Endothelial cell (in vitro differentiated cells): ENCODE measurements around the gene GRID1. TPM values are rescaled to one million over a fixed set of nuclear protein-coding genes. Genes with fewer than 3 reads are reported as not detected.

Experiments
- DNase-seq: peaks from one replicate; pipeline ENCODE4 v3.0.0; 2021; ENCODE audit warnings: low spot score
- H3K27ac Mint-ChIP-seq: one replicate; pipeline ENCODE4 v1.8.0; 2021; ENCODE audit warnings: mixed read lengths, inconsistent platforms; ENCODE audit not compliant: unreplicated experiment
- H3K27me3 Mint-ChIP-seq: one replicate; pipeline ENCODE4 v1.8.0; 2021; ENCODE audit warnings: mild to moderate bottlenecking, moderate library complexity, mixed read lengths, inconsistent platforms; ENCODE audit not compliant: unreplicated experiment
- H3K36me3 Mint-ChIP-seq: one replicate; pipeline ENCODE4 v1.8.0; 2021; ENCODE audit warnings: mild to moderate bottlenecking, low read depth, mixed read lengths, inconsistent platforms; ENCODE audit not compliant: unreplicated experiment
- H3K4me1 Mint-ChIP-seq: one replicate; pipeline ENCODE4 v1.8.0; 2021; ENCODE audit warnings: mild to moderate bottlenecking, mixed read lengths, inconsistent platforms; ENCODE audit not compliant: unreplicated experiment
- H3K4me3 Mint-ChIP-seq: one replicate; pipeline ENCODE4 v1.8.0; 2021; ENCODE audit warnings: mild to moderate bottlenecking, mixed read lengths, inconsistent platforms; ENCODE audit not compliant: unreplicated experiment
- H3K9me3 Mint-ChIP-seq: one replicate; pipeline ENCODE4 v1.8.0; 2021; ENCODE audit warnings: mixed read lengths, inconsistent platforms; ENCODE audit not compliant: unreplicated experiment
- total RNA-seq: library from RNA; stranded (reverse); fragmentation: NEBNext Ultra II Directional; extraction: Animal tissue kit (Norgen Biotek cat#: 25700); gene quantifications from one replicate; pipeline ENCODE4 v1.2.1, GENCODE V29; 2021; ENCODE audit not compliant: unreplicated experiment
- TF ChIP-seq, protein P1 (sequence below): fragments of 200-600 bp; sonication (generic); IDR thresholded peaks from one replicate; pipeline ENCODE4 v1.5.0; 2021; ENCODE audit warnings: antibody characterized with exemption; ENCODE audit not compliant: unreplicated experiment

The GRID1 gene
- total RNA-seq, 1 donor from 2014 or later, result 0.26 TPM

DNA sequence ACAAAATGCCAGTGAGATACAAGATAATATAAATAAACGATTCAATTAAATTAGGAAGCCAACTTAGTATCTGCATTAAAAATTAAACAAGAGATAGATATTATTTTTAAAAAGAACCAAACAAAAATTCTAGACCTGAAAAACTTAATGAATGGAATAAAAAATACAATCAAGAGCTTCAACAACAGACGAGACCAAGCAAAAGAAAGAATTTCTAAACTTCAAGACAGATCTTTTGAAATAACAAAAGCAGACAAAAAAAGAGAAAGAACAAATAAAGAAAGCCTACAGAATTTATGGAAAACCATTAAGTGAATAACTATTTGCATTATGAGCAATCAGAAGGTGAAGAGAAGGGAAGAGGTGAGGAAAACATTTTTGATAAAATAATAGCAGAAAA is 555.2 kb downstream of the GRID1 start:
- Mint-ChIP-seq H3K27me3 (no peaks in the 10 kb centered on the region), H3K4me3 (no peak overlapping the region), H3K27ac (no peak overlapping the region), H3K9me3 (peaks cover 16% of the 10 kb centered on the region), H3K36me3 (no peaks in the 10 kb centered on the region), H3K4me1 (no peaks in the 10 kb centered on the region)
- DNase-seq, result no peak
- TF ChIP-seq, protein P1, sequence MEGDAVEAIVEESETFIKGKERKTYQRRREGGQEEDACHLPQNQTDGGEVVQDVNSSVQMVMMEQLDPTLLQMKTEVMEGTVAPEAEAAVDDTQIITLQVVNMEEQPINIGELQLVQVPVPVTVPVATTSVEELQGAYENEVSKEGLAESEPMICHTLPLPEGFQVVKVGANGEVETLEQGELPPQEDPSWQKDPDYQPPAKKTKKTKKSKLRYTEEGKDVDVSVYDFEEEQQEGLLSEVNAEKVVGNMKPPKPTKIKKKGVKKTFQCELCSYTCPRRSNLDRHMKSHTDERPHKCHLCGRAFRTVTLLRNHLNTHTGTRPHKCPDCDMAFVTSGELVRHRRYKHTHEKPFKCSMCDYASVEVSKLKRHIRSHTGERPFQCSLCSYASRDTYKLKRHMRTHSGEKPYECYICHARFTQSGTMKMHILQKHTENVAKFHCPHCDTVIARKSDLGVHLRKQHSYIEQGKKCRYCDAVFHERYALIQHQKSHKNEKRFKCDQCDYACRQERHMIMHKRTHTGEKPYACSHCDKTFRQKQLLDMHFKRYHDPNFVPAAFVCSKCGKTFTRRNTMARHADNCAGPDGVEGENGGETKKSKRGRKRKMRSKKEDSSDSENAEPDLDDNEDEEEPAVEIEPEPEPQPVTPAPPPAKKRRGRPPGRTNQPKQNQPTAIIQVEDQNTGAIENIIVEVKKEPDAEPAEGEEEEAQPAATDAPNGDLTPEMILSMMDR, result no peak

- Mint-ChIP-seq H3K9me3 (peaks cover 16% of the 10 kb centered on the region), H3K4me3 (no peak overlapping the region), H3K36me3 (no peaks in the 10 kb centered on the region), H3K27me3 (no peaks in the 10 kb centered on the region), H3K27ac (no peak overlapping the region), H3K4me1 (no peaks in the 10 kb centered on the region)
- TF ChIP-seq, protein P1, result no peak
- DNase-seq, result no peak
Observed at GRCh38 chr10:85810674-85811073, 555.9 kb downstream of the GRID1 start.

DNA sequence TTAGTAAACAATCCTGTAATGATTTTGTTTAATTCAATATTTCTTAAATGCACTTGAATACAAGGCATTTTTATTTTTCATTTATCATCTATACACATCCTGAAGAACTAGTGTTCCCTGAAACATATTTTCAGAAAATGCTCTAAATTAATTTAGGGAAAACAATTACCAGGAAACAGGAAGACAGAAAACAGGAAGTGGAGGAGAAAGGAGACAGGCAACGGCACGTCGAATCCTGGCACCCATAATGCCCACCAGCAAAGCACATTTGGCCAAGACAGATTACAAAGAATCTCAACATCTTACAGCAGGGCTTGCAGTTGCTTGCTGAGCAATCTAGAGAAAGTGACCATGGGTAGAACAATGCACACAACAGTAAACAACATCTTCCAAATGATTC is 571.1 kb downstream of the GRID1 start:
- no peak for DNase-seq
- Mint-ChIP-seq H3K4me1 (peaks cover 9% of the 10 kb centered on the region), H3K27ac (peak overlapping the region; percentile 33), H3K36me3 (no peaks in the 10 kb centered on the region), H3K4me3 (no peak overlapping the region), H3K9me3 (peaks cover 5% of the 10 kb centered on the region), H3K27me3 (peaks cover 3% of the 10 kb centered on the region)
- TF ChIP-seq, protein P1, result no peak

DNA sequence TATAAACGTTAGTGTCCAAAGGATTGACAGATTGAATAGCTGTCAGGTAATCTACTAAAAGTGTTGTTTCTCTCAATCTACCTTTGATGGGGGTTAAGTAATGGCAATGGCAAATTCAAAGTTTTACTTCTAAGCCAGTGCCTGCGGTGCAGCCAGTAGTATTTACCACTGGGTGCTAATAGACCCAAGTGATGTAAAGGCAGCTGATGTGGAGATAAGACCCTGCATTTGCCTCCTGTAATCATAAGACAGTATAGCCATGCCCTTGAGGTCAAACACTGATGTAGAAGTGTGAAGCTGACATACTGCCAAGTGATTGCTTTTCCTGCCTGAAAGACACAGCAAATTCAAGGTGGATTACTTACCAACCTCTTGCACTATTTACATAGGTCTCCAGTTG is 572.0 kb downstream of the GRID1 start:
- Mint-ChIP-seq H3K4me1 (peaks cover 9% of the 10 kb centered on the region), H3K36me3 (no peaks in the 10 kb centered on the region), H3K4me3 (no peak overlapping the region), H3K27me3 (peaks cover 3% of the 10 kb centered on the region), H3K27ac (no peak overlapping the region), H3K9me3 (peaks cover 5% of the 10 kb centered on the region)
- TF ChIP-seq, protein P1, result no peak
- no peak for DNase-seq

GRCh38 chr10:85792533-85792858 is 574.1 kb downstream of the GRID1 start:
- Mint-ChIP-seq H3K36me3 (no peaks in the 10 kb centered on the region), H3K27me3 (peaks cover 3% of the 10 kb centered on the region), H3K9me3 (peaks cover 10% of the 10 kb centered on the region), H3K27ac (no peak overlapping the region), H3K4me1 (peaks cover 9% of the 10 kb centered on the region), H3K4me3 (no peak overlapping the region)
- no peak for DNase-seq
- TF ChIP-seq, protein P1, result no peak
